Kidney (tissue), 14 donors: Measurements from ENCODE around the gene GIPC2. TPM values are rescaled to one million over a fixed set of nuclear protein-coding genes. Genes with fewer than 3 reads are reported as not detected.

ENCODE experiments used
- DNase-seq, 5 donors: peaks; one replicate each; pipeline ENCODE4 v3.0.0-alpha.2; 2013 to 2020
- FAIRE-seq: peaks from 2 replicates; lab custom pipeline; 2012; peaks lifted over from hg19 to GRCh38; lab: Jason Lieb, UNC
- H3K27ac ChIP-seq, 2 donors: one replicate each; pipeline ENCODE4 v1.7.0; 2013; ENCODE audit warnings: low read depth in 2 of 2, low read length in 2 of 2, inconsistent platforms in 1 of 2
- H3K27me3 ChIP-seq: one replicate; pipeline ENCODE4 v1.7.1; 2013; ENCODE audit warnings: low read length, inconsistent platforms; ENCODE audit not compliant: control insufficient read depth, insufficient read depth
- H3K36me3 ChIP-seq, 3 donors: one replicate each; pipeline versions ENCODE4 v1.7.0 to v1.7.1; 2013; ENCODE audit warnings: low read length in 3 of 3, control low read depth in 1 of 3, inconsistent platforms in 1 of 3; ENCODE audit not compliant: insufficient read depth in 3 of 3, control insufficient read depth in 2 of 3
- H3K4me1 ChIP-seq, 3 donors: one replicate each; pipeline versions ENCODE4 v1.7.0 to v1.7.1; 2013; ENCODE audit warnings: low read length in 3 of 3, inconsistent platforms in 1 of 3, low read depth in 1 of 3; ENCODE audit not compliant: control insufficient read depth in 2 of 3, insufficient read depth in 2 of 3
- H3K4me3 ChIP-seq, 3 donors: one replicate each; pipeline versions ENCODE4 v1.7.0 to v1.8.1; 2013; ENCODE audit warnings: low read length in 3 of 3, control low read depth in 1 of 3, inconsistent platforms in 1 of 3
- H3K9ac ChIP-seq, 3 donors: one replicate each; pipeline versions ENCODE4 v1.7.0 to v1.7.1; 2013; ENCODE audit warnings: low read length in 3 of 3, control low read depth in 1 of 3, inconsistent platforms in 1 of 3
- H3K9me3 ChIP-seq, 3 donors: one replicate each; pipeline versions ENCODE4 v1.7.0 to v1.7.1; 2013; ENCODE audit warnings: low read length in 3 of 3, control low read depth in 1 of 3, inconsistent platforms in 1 of 3; ENCODE audit not compliant: control insufficient read depth in 2 of 3, insufficient read depth in 1 of 3
- intact Hi-C: fragments of 100-400 bp; cut with DNase I; formaldehyde crosslinking; loops from one replicate; pipeline ENCODE4 v1.11.1; 2022
- polyA plus RNA-seq: library from polyadenylated mRNA; stranded (reverse); fragments of 350-450 nt; fragmentation: Illumina TruSeq; extraction: RNeasy Lipid Tissue Mini Kit (QIAGEN cat#74804); gene quantifications from one replicate; pipeline ENCODE4 v1.2.3, GENCODE V29; 2014; ENCODE audit warnings: low read depth, low replicate concordance; ENCODE audit not compliant: insufficient read depth
- total RNA-seq: library from RNA; stranded (reverse); fragmentation: NEBNext Ultra II Directional; extraction: Animal tissue kit (Norgen Biotek cat#: 25700); gene quantifications from one replicate; pipeline ENCODE4 v1.2.1, GENCODE V29; 2021
- TF ChIP-seq, protein P1 (sequence below): IDR thresholded peaks from 3 replicates; pipeline ENCODE4 v1.5.1; 2012; ENCODE audit warnings: mild to moderate bottlenecking, moderate library complexity, borderline replicate concordance; ENCODE audit not compliant: insufficient read depth; ENCODE audit errors: extremely low read depth
- donor health status: control.
- donor health status: control.
- donor health status: control.
- donor health status: control.
- donor health status: control.
- donor health status: DM: yes; HTN: yes; CAD: no.
- donor health status: Normal renal cell carcinoma (clear cell type).

The GIPC2 gene
- total and polyA plus RNA-seq, 2 donors from 2014 or later: 10.7 to 20.3 TPM

DNA sequence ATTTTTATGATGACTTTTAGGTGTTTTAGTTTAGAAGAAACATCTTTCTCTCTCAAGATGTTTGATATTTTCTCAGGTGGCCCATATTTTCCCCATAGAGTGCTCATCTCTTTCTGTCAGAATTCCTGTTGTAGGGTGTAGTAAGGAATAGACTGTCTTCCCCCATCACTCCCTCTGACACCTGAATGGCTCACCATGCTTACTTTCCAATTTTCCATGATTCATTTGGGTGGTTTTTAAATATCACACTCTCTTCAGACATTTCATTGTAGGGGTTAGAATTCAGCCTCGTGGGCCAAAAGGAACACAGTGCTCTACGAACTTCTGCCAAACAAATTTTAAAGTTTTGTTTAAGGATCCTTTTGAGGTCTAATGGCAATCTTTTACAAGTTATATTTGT lies 24.0 kb downstream of the GIPC2 start:
- TF ChIP-seq, protein P1, sequence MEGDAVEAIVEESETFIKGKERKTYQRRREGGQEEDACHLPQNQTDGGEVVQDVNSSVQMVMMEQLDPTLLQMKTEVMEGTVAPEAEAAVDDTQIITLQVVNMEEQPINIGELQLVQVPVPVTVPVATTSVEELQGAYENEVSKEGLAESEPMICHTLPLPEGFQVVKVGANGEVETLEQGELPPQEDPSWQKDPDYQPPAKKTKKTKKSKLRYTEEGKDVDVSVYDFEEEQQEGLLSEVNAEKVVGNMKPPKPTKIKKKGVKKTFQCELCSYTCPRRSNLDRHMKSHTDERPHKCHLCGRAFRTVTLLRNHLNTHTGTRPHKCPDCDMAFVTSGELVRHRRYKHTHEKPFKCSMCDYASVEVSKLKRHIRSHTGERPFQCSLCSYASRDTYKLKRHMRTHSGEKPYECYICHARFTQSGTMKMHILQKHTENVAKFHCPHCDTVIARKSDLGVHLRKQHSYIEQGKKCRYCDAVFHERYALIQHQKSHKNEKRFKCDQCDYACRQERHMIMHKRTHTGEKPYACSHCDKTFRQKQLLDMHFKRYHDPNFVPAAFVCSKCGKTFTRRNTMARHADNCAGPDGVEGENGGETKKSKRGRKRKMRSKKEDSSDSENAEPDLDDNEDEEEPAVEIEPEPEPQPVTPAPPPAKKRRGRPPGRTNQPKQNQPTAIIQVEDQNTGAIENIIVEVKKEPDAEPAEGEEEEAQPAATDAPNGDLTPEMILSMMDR: no peak
- FAIRE-seq (no peak), DNase-seq (no peak)
- Histone ChIP-seq H3K4me3 (no peak overlapping the region), H3K27me3 (no peaks in the 10 kb centered on the region), H3K9ac (no peak overlapping the region), H3K27ac (no peak overlapping the region), H3K9me3 (no peaks in the 10 kb centered on the region), H3K36me3 (no peaks in the 10 kb centered on the region), H3K4me1 (peaks cover 0 to 5% (median 0%) of the 10 kb centered on the region in 3 donors)
- intact Hi-C loops: no loop called here

DNA sequence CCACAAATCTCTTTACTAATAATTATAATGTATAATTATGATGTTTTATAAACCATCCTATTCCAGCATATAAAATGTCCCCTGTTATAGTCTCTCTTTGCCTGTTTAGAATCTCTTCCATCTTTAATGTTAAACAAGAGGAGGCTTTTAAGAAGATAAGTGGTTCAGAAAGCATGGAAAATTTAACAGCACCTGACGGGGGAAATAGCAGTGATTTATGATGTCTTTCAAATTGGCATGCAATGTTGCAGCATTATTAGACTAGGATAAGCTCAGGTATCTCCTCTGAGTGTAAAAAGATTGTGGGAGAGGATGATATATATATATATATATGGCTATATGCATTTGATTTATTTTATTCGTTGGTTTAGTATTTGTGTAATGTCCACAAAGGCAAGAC lies 24.4 kb downstream of the GIPC2 start:
- Histone ChIP-seq H3K36me3 (no peaks in the 10 kb centered on the region), H3K27me3 (no peaks in the 10 kb centered on the region), H3K9ac (no peak overlapping the region), H3K27ac (no peak overlapping the region), H3K4me1 (peaks cover 0 to 5% (median 0%) of the 10 kb centered on the region in 3 donors), H3K9me3 (no peaks in the 10 kb centered on the region), H3K4me3 (no peak overlapping the region)
- intact Hi-C loops: no loop called here
- TF ChIP-seq, protein P1: no peak
- FAIRE-seq: no peak
- no peak for DNase-seq

DNA sequence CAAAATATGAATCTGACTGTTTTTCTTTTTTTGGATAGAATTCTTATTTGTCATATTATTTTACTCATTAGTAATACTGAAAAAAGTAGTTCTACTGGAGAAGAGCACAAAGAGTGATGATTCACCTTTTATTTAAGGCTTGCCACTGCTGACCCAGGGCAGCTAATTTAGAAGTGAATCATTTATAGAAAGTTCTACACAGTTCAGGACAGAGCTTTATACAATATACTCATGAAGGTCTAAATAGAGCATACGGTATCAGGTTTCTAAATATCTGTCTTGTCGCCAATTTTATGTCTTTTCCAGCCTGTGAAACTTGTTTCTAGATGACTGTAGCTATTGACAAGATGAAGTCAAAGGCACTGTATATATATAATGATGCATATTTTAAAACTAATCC lies 25.0 kb downstream of the GIPC2 start:
- H3K9me3 ChIP-seq: no peaks in the 10 kb centered on the region
- TF ChIP-seq, protein P1: no peak
- intact Hi-C loops: no loop called here
- no peaks in the 10 kb centered on the region for H3K27me3 ChIP-seq
- FAIRE-seq (peak; percentile 72), DNase-seq (no peak)
- H3K4me1 ChIP-seq: peaks cover 0 to 5% (median 0%) of the 10 kb centered on the region in 3 donors
- no peaks in the 10 kb centered on the region for H3K36me3 ChIP-seq
- no peak overlapping the region for H3K27ac ChIP-seq
- no peak overlapping the region for H3K4me3 ChIP-seq
- no peak overlapping the region for H3K9ac ChIP-seq

DNA sequence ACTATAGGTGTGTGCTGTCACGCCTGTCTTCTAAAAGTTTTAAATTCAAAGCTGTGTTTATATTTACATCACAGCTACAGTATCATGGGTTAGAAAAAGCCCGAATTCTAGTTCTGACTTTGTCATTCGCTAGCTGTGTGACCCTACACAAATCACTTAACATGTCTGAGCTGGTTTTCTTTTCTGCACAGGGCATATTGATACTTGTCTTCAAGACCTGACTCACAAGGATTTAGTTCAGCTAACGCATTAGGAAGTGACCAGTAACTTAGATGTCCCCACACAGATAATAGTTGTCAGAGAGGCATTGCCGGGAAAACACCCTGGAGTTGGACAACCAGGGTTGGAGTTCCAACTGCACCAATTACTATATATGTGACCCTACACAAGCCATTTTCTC lies 25.9 kb downstream of the GIPC2 start:
- intact Hi-C loops: no loop called here
- peaks cover 0 to 5% (median 0%) of the 10 kb centered on the region in 3 donors for H3K4me1 ChIP-seq
- no peaks in the 10 kb centered on the region for H3K27me3 ChIP-seq
- TF ChIP-seq, protein P1: no peak
- H3K4me3 ChIP-seq: no peak overlapping the region
- no peaks in the 10 kb centered on the region for H3K9me3 ChIP-seq
- H3K27ac ChIP-seq: no peak overlapping the region
- no peak overlapping the region for H3K9ac ChIP-seq
- no peak for FAIRE-seq
- no peak for DNase-seq
- no peaks in the 10 kb centered on the region for H3K36me3 ChIP-seq
